Astrocyte of the spinal cord (primary cell): ENCODE data around the gene CRYBA2.

Source experiments
- DNase-seq: peaks from one replicate; pipeline ENCODE4 v3.0.0; 2011; ENCODE audit warnings: low read depth, low spot score
- H3K4me3 ChIP-seq: 2 replicates; pipeline ENCODE4 v1.5.1; 2011; ENCODE audit warnings: low read depth, mild to moderate bottlenecking, low read length, moderate library complexity
- CTCF ChIP-seq: IDR thresholded peaks from 2 replicates; pipeline ENCODE4 v1.5.1; 2012; ENCODE audit warnings: low read depth, mild to moderate bottlenecking, low read length, inconsistent platforms
- in situ Hi-C: cut with HindIII; loops from 2 replicates; pipeline ENCODE4 v1.10.0; 2017; ENCODE audit warnings: low sequenced_read_pairs

Gene CRYBA2

GRCh38 chr2:219028996-219029828 lies 36.0 kb upstream of the CRYBA2 start:
- no peak for DNase-seq
- no peak for TF ChIP-seq CTCF
- H3K4me3 ChIP-seq: no peak overlapping the region
- in situ Hi-C loops: no loop called here

- in situ Hi-C loops: no loop called here
- no peak for TF ChIP-seq CTCF
- DNase-seq: no peak
- no peak overlapping the region for H3K4me3 ChIP-seq
Observed at GRCh38 chr2:219028141-219028540, 34.9 kb upstream of the CRYBA2 start.

GRCh38 chr2:219027511-219028055 lies 34.4 kb upstream of the CRYBA2 start:
- H3K4me3 ChIP-seq: no peak overlapping the region
- in situ Hi-C loops: no loop called here
- no peak for DNase-seq
- TF ChIP-seq CTCF: no peak

GRCh38 chr2:219026946-219027345 lies 33.7 kb upstream of the CRYBA2 start:
- no peak for DNase-seq
- in situ Hi-C loops: no loop called here
- no peak for TF ChIP-seq CTCF
- no peak overlapping the region for H3K4me3 ChIP-seq

- no peak for DNase-seq
- in situ Hi-C loops: no loop called here
- no peak for TF ChIP-seq CTCF
- H3K4me3 ChIP-seq: no peak overlapping the region
Observed at GRCh38 chr2:219025637-219026585, 32.7 kb upstream of the CRYBA2 start.

- TF ChIP-seq CTCF: no peak
- H3K4me3 ChIP-seq: no peak overlapping the region
- in situ Hi-C loops: no loop called here
- no peak for DNase-seq
Observed at GRCh38 chr2:219024059-219024458, 30.8 kb upstream of the CRYBA2 start.
